Body of pancreas (tissue), 4 donors: Measurements from ENCODE around the gene SNAP25. TPM values are rescaled to one million over a fixed set of nuclear protein-coding genes. Genes with fewer than 3 reads are reported as not detected.

Experiments used
- ATAC-seq: fragments of 150-250 bp; one replicate; pipeline ENCODE4 v1.9.1; 2016
- DNase-seq, 4 donors: peaks; one replicate each; pipeline ENCODE4 v3.0.0-alpha.2; 2019
- H3K27ac ChIP-seq, 4 donors: fragments of 200-600 bp; sonication (generic); 1 replicate in 3 of 4; 2 replicates in 1 of 4; pipeline versions ENCODE4 v1.5.1 to v1.6.1; 2016 to 2019; ENCODE audit warnings: mild to moderate bottlenecking in 1 of 4, mixed read lengths in 1 of 4, moderate library complexity in 1 of 4
- H3K27me3 ChIP-seq, 2 donors: fragments of 200-600 bp; sonication (generic); one replicate each; pipeline ENCODE4 v1.6.0; 2016; ENCODE audit warnings: mild to moderate bottlenecking in 1 of 2
- H3K36me3 ChIP-seq, 2 donors: fragments of 200-600 bp; sonication (generic); replicated peaks in 1 of 2; 2 replicates each; pipeline ENCODE4 v1.5.1; 2016; ENCODE audit warnings: low read depth in 2 of 2; ENCODE audit not compliant: insufficient read depth in 1 of 2
- H3K4me1 ChIP-seq: fragments of 200-600 bp; sonication (generic); one replicate; pipeline ENCODE4 v1.6.0; 2016
- H3K4me3 ChIP-seq, 2 donors: fragments of 200-600 bp; sonication (generic); 1 replicate in 1 of 2; 2 replicates in 1 of 2; pipeline ENCODE4 v1.5.1; 2016 to 2019
- H3K9me3 ChIP-seq, 3 donors: fragments of 200-600 bp; sonication (generic); 1 replicate in 2 of 3; 2 replicates in 1 of 3; pipeline ENCODE4 v1.5.1; 2016
- CTCF ChIP-seq, 7 experiments: fragments of 450-650 bp in 4 of 7; fragments of 200-600 bp in 3 of 7; sonication (generic) in 3 of 7; IDR thresholded peaks; one replicate each; pipeline ENCODE4 v1.5.1; 2016 to 2019; ENCODE audit warnings: antibody characterized with exemption in 7 of 7
- POLR2A ChIP-seq, 3 donors: fragments of 450-650 bp; IDR thresholded peaks; one replicate each; pipeline ENCODE4 v1.6.1; 2016; ENCODE audit warnings: antibody characterized with exemption in 3 of 3, mild to moderate bottlenecking in 2 of 3
- WGBS, 2 donors: methylation state at CpG; one replicate each; pipeline ENCODE4 v1.1.5; 2017; 5-methylcytosine and 5-hydroxymethylcytosine counted together
- intact Hi-C: fragments of 100-400 bp; cut with DNase I; formaldehyde crosslinking; loops from one replicate; pipeline ENCODE4 v1.15.1; 2023
- total RNA-seq, 2 donors: library from RNA; depleted of rRNA; stranded (reverse); fragments of >200 nt; gene quantifications; one replicate each; pipeline ENCODE4 v1.1.0, GENCODE V29; 2016

The SNAP25 gene
- total RNA-seq, 2 donors from 2014 or later = 3.4 to 10.9 TPM

DNA sequence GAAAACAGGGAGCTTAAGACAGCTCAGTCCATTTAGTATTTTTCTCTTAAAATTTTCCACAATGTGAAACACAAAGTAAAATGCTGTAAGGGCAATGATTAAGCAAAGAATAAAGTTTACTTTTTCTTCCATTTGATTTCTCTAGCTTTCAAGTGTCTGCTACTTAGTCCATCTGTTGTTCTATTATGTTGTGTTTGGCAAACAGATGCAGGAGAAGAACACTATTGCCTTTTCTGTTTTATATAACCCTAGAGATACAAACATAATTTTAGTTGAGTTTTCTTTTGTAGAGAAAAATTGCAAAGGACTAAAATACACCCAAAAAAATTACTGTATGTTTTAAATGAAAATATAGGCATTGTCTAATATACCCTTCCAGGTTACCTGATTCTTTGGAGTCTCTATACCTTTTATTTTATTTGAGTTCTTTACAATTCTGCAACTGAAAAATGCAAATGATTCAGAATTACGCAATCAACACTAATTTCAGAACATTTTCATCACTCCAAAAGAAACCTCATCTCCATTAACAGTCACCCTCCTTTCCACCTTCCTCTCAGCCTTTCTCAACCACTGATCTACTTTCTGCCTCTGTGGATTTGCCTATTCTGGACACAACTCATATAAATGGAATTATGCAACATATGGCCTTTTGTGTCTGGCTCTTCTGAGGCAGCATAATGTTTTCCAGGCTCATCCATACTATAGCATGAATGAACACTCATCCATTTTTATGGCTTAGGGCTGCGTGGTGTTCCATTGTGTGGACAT is 118.5 kb downstream of the SNAP25 start:
- Histone ChIP-seq H3K27ac (no peak overlapping the region), H3K4me1 (no peaks in the 10 kb centered on the region), H3K36me3 (no peaks in the 10 kb centered on the region), H3K27me3 (no peaks in the 10 kb centered on the region), H3K9me3 (no peaks in the 10 kb centered on the region), H3K4me3 (no peak overlapping the region)
- intact Hi-C loops = no loop called here
- DNase-seq (no peak), ATAC-seq (no peak)
- TF ChIP-seq POLR2A (IDR thresholded peaks at IDR 0.05) (no peak), CTCF (IDR thresholded peaks at IDR 0.05) (no peak)
- WGBS, 2 donors = 72 to 84% methylated on average over 2 of the region's 2 CpGs

GRCh38 chr20:10338426-10339180 is 120.0 kb downstream of the SNAP25 start:
- TF ChIP-seq POLR2A (IDR thresholded peaks at IDR 0.05) = no peak
- no peak for TF ChIP-seq CTCF (IDR thresholded peaks at IDR 0.05)
- ATAC-seq (no peak), DNase-seq (no peak)
- H3K9me3 ChIP-seq = no peaks in the 10 kb centered on the region
- WGBS, 2 donors = 64 to 72% methylated on average over 2 of the region's 2 CpGs
- no peaks in the 10 kb centered on the region for H3K27me3 ChIP-seq
- H3K27ac ChIP-seq = no peak overlapping the region
- H3K36me3 ChIP-seq = no peaks in the 10 kb centered on the region
- no peaks in the 10 kb centered on the region for H3K4me1 ChIP-seq
- intact Hi-C loops = no loop called here
- no peak overlapping the region for H3K4me3 ChIP-seq

DNA sequence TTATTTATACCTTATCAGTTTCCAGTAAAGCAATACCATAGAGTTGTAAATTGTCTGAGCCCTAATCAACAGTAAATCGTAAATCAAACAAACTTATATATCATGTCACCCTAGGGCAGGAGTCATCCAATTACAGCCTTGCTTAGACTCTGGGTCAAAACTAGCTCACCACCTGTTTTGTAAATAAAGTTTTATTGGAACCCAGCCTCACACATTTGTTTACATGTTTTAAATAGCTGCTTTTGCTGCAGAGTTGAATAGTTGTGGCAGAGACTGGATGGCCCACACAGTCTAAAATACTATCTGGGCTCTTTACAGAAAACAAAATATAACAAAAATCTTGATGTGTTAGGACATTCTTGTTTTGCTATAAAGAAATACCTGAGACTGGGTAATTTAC is 121.0 kb downstream of the SNAP25 start:
- H3K9me3 ChIP-seq = no peaks in the 10 kb centered on the region
- DNase-seq (no peak), ATAC-seq (no peak)
- no peaks in the 10 kb centered on the region for H3K4me1 ChIP-seq
- no peaks in the 10 kb centered on the region for H3K27me3 ChIP-seq
- no peaks in the 10 kb centered on the region for H3K36me3 ChIP-seq
- H3K4me3 ChIP-seq = no peak overlapping the region
- WGBS, 2 donors = 53 to 58% methylated on average over 1 of the region's 1 CpG
- intact Hi-C loops = no loop called here
- H3K27ac ChIP-seq = no peak overlapping the region
- TF ChIP-seq POLR2A (IDR thresholded peaks at IDR 0.05) = no peak
- no peak for TF ChIP-seq CTCF (IDR thresholded peaks at IDR 0.05)

- Histone ChIP-seq H3K36me3 (no peaks in the 10 kb centered on the region), H3K27me3 (no peaks in the 10 kb centered on the region), H3K4me3 (no peak overlapping the region), H3K4me1 (peaks cover 5% of the 10 kb centered on the region), H3K9me3 (no peaks in the 10 kb centered on the region), H3K27ac (no peak overlapping the region)
- intact Hi-C loops = no loop called here
- WGBS, 2 donors = 29 to 67% methylated on average over 1 of the region's 1 CpG
- no peak for ATAC-seq
- no peak for DNase-seq
- no peak for TF ChIP-seq CTCF (IDR thresholded peaks at IDR 0.05)
These were observed 123.5 kb downstream of the SNAP25 start for GRCh38 chr20:10342152-10342551.
